Uterus (tissue), 2 donors: ENCODE results near the gene SLC29A1.

Experiments used
- POLR2A ChIP-seq, 2 donors: fragments of 450-650 bp; IDR thresholded peaks; one replicate each; pipeline ENCODE4 v1.6.1; 2016; ENCODE audit warnings: antibody characterized with exemption in 2 of 2, mild to moderate bottlenecking in 1 of 2, moderate library complexity in 1 of 2
- TF ChIP-seq, protein P1 (sequence below), 4 experiments: fragments of 200-600 bp in 2 of 4; fragments of 450-650 bp in 2 of 4; sonication (generic) in 2 of 4; IDR thresholded peaks; one replicate each; pipeline ENCODE4 v1.5.1; 2016 to 2019; ENCODE audit warnings: antibody characterized with exemption in 4 of 4, mild to moderate bottlenecking in 2 of 4, moderate library complexity in 1 of 4

- TF ChIP-seq, protein P1, sequence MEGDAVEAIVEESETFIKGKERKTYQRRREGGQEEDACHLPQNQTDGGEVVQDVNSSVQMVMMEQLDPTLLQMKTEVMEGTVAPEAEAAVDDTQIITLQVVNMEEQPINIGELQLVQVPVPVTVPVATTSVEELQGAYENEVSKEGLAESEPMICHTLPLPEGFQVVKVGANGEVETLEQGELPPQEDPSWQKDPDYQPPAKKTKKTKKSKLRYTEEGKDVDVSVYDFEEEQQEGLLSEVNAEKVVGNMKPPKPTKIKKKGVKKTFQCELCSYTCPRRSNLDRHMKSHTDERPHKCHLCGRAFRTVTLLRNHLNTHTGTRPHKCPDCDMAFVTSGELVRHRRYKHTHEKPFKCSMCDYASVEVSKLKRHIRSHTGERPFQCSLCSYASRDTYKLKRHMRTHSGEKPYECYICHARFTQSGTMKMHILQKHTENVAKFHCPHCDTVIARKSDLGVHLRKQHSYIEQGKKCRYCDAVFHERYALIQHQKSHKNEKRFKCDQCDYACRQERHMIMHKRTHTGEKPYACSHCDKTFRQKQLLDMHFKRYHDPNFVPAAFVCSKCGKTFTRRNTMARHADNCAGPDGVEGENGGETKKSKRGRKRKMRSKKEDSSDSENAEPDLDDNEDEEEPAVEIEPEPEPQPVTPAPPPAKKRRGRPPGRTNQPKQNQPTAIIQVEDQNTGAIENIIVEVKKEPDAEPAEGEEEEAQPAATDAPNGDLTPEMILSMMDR (IDR thresholded peaks at IDR 0.05) = no peak
- TF ChIP-seq POLR2A (IDR thresholded peaks at IDR 0.05) = no peak
These were observed 43.7 kb upstream of the SLC29A1 start for GRCh38 chr6:44179648-44180047.
